HepG2 (cell line): Measurements from ENCODE around the gene RPS14. TPM values are rescaled to one million over a fixed set of nuclear protein-coding genes. Genes with fewer than 3 reads are reported as not detected.

ENCODE experiments used
- DZIP1 ChIP-seq: sonication (generic); formaldehyde crosslinking; IDR thresholded peaks from 2 replicates; pipeline ENCODE4 v1.5.0; 2020; ENCODE audit warnings: mild to moderate bottlenecking, missing genetic modification reagents
- E2F2 ChIP-seq: sonication (generic); formaldehyde crosslinking; IDR thresholded peaks from 2 replicates; pipeline ENCODE4 v1.4.0; 2020; ENCODE audit warnings: missing genetic modification reagents, borderline replicate concordance
- FIP1L1 ChIP-seq: fragments of 200-400 bp; formaldehyde crosslinking; IDR thresholded peaks from 2 replicates; pipeline ENCODE4 v1.6.1; 2018; ENCODE audit warnings: low read depth, mild to moderate bottlenecking, low read length, moderate library complexity, borderline replicate concordance; ENCODE audit not compliant: insufficient read depth
- MIER3 ChIP-seq: IDR thresholded peaks from 2 replicates; pipeline ENCODE4 v1.6.1; 2016; ENCODE audit warnings: missing compliant biosample characterization, borderline replicate concordance
- MLX ChIP-seq: IDR thresholded peaks from 2 replicates; pipeline ENCODE4 v1.6.1; 2016
- NFE2L2 ChIP-seq: fragments of 150-350 bp; IDR thresholded peaks from 2 replicates; pipeline ENCODE4 v1.6.1; 2014; ENCODE audit warnings: low read length
- NFRKB ChIP-seq: fragments of 450-650 bp; IDR thresholded peaks from 2 replicates; pipeline ENCODE4 v1.6.1; 2017
- PREB ChIP-seq: sonication (generic); formaldehyde crosslinking; IDR thresholded peaks from 2 replicates; pipeline ENCODE4 v1.4.0; 2020; ENCODE audit warnings: missing genetic modification reagents
- ZFP1 ChIP-seq: IDR thresholded peaks from 2 replicates; pipeline ENCODE4 v1.6.1; 2016
- ZNF33A ChIP-seq: sonication (generic); formaldehyde crosslinking; IDR thresholded peaks from 2 replicates; pipeline ENCODE4 v1.5.1; 2020; ENCODE audit warnings: missing genetic modification reagents, mild to moderate bottlenecking, moderate library complexity, borderline replicate concordance
- polyA plus RNA-seq, 8 experiments: library from polyadenylated mRNA; depleted of rRNA in 3 of 8; stranded (reverse) in 7 of 8; unstranded in 1 of 8; fragments of >200 nt; fragmentation: Illumina TruSeq in 4 of 8; extraction: Trizol in 4 of 8; gene quantifications; 2 replicates each; pipeline versions ENCODE4 v1.2.1 to v1.2.3, GENCODE V29; 2011 to 2016; ENCODE audit warnings: low read depth in 4 of 8, missing spikeins in 1 of 8, mixed read lengths in 1 of 8; ENCODE audit not compliant: insufficient read depth in 1 of 8
- total RNA-seq, 5 experiments: library from RNA; depleted of rRNA; stranded (reverse); fragments of >200 nt; fragmentation: Illumina TruSeq; extraction: Trizol; gene quantifications; 2 replicates each; pipeline ENCODE4 v1.2.3, GENCODE V29; 2016; ENCODE audit warnings: low read depth in 1 of 5
- TF ChIP-seq, protein P1 (sequence below): IDR thresholded peaks from 2 replicates; pipeline ENCODE4 v1.6.1; 2016; ENCODE audit warnings: control low read depth
- TF ChIP-seq, protein P2 (sequence below): sonication (generic); formaldehyde crosslinking; IDR thresholded peaks from 2 replicates; pipeline ENCODE4 v1.4.0; 2020; ENCODE audit warnings: missing genetic modification reagents
- TF ChIP-seq, protein P3 (sequence below): sonication (generic); formaldehyde crosslinking; IDR thresholded peaks from 2 replicates; pipeline ENCODE4 v1.4.0; 2020; ENCODE audit warnings: missing genetic modification reagents, low read depth, mild to moderate bottlenecking, borderline replicate concordance
- TF ChIP-seq, protein P4 (sequence below): sonication (generic); formaldehyde crosslinking; IDR thresholded peaks from 2 replicates; pipeline ENCODE4 v1.5.1; 2020; ENCODE audit warnings: mild to moderate bottlenecking, missing genetic modification reagents, moderate library complexity

RPS14 gene
- total and polyA plus RNA-seq, 2 of the 13 experiments (the other 11 are each of a cell fraction or from before 2014, with no cell fraction given) = 2,116 to 3,295 TPM

DNA sequence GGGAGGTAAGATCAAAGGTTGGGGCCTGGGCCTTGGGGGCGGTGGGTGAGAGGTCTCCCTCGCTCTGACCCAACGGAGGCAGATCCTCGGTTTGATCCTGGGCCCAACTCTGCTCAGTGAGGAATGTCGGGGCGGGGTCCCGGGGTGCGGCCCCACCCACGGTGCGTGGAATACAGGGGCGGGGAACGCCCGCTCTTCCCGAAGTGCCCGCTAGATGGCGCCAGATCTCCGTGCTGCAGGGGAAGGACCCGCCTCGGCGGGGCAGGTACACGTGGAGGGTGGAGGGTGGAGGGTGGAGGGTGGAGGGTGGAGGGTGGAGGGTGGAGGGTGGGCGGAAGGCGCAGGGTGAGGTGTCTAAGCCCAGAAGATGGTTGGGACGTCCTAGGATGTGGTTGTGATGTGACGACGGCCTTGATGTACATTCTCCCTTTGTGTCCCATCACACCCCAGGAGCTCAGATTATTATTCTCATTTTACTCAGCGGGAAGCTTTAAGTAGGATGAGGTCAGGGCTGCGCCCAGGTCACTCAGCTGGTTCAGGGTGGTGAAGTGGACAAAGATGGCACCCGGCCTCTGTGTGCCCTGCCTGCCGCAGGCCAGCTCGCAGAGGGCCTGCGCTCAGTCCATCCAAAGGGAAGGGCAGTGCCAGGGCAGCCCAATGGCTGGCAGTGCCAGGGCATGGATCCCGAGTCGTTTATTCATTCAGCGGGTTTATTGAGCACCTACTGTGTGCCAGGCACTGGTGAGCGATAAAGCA, 9.4 kb upstream of the RPS14 start (continued):
- TF ChIP-seq, protein P1, sequence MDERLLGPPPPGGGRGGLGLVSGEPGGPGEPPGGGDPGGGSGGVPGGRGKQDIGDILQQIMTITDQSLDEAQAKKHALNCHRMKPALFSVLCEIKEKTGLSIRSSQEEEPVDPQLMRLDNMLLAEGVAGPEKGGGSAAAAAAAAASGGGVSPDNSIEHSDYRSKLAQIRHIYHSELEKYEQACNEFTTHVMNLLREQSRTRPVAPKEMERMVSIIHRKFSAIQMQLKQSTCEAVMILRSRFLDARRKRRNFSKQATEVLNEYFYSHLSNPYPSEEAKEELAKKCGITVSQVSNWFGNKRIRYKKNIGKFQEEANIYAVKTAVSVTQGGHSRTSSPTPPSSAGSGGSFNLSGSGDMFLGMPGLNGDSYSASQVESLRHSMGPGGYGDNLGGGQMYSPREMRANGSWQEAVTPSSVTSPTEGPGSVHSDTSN (CRISPR knock-in tag) = no peak
- no peak for TF ChIP-seq NFRKB
- TF ChIP-seq, protein P2, sequence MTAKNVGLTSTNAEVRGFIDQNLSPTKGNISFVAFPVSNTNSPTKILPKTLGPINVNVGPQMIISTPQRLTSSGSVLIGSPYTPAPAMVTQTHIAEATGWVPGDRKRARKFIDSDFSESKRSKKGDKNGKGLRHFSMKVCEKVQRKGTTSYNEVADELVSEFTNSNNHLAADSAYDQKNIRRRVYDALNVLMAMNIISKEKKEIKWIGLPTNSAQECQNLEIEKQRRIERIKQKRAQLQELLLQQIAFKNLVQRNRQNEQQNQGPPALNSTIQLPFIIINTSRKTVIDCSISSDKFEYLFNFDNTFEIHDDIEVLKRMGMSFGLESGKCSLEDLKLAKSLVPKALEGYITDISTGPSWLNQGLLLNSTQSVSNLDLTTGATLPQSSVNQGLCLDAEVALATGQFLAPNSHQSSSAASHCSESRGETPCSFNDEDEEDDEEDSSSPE (CRISPR knock-in tag) = peak; percentile 51
- TF ChIP-seq, protein P3, sequence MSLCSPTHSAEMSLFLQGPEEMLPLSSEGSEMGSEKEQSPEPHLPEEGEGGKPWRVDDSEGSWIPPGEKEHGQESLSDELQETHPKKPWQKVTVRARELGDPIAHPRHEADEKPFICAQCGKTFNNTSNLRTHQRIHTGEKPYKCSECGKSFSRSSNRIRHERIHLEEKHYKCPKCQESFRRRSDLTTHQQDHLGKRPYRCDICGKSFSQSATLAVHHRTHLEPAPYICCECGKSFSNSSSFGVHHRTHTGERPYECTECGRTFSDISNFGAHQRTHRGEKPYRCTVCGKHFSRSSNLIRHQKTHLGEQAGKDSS (CRISPR knock-in tag) = no peak
- no peak for TF ChIP-seq NFE2L2
- TF ChIP-seq ZNF33A = no peak
- TF ChIP-seq, protein P4, sequence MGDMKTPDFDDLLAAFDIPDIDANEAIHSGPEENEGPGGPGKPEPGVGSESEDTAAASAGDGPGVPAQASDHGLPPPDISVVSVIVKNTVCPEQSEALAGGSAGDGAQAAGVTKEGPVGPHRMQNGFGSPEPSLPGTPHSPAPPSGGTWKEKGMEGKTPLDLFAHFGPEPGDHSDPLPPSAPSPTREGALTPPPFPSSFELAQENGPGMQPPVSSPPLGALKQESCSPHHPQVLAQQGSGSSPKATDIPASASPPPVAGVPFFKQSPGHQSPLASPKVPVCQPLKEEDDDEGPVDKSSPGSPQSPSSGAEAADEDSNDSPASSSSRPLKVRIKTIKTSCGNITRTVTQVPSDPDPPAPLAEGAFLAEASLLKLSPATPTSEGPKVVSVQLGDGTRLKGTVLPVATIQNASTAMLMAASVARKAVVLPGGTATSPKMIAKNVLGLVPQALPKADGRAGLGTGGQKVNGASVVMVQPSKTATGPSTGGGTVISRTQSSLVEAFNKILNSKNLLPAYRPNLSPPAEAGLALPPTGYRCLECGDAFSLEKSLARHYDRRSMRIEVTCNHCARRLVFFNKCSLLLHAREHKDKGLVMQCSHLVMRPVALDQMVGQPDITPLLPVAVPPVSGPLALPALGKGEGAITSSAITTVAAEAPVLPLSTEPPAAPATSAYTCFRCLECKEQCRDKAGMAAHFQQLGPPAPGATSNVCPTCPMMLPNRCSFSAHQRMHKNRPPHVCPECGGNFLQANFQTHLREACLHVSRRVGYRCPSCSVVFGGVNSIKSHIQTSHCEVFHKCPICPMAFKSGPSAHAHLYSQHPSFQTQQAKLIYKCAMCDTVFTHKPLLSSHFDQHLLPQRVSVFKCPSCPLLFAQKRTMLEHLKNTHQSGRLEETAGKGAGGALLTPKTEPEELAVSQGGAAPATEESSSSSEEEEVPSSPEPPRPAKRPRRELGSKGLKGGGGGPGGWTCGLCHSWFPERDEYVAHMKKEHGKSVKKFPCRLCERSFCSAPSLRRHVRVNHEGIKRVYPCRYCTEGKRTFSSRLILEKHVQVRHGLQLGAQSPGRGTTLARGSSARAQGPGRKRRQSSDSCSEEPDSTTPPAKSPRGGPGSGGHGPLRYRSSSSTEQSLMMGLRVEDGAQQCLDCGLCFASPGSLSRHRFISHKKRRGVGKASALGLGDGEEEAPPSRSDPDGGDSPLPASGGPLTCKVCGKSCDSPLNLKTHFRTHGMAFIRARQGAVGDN (CRISPR knock-in tag) = peak; percentile 56
- TF ChIP-seq DZIP1 (CRISPR knock-in tag) = no peak
- no peak for TF ChIP-seq ZFP1
- TF ChIP-seq FIP1L1 = no peak
- TF ChIP-seq MIER3 (CRISPR knock-in tag) = no peak
- TF ChIP-seq MLX (CRISPR knock-in tag) = no peak
- TF ChIP-seq E2F2 (CRISPR knock-in tag) = no peak
- TF ChIP-seq PREB (CRISPR knock-in tag) = no peak
